ENCODE results near the gene SIGLEC7. TPM values are rescaled to one million over a fixed set of nuclear protein-coding genes. Genes with fewer than 3 reads are reported as not detected.

Gene SIGLEC7
- total RNA-seq, 4 donors from 2014 or later = not detected

DNA sequence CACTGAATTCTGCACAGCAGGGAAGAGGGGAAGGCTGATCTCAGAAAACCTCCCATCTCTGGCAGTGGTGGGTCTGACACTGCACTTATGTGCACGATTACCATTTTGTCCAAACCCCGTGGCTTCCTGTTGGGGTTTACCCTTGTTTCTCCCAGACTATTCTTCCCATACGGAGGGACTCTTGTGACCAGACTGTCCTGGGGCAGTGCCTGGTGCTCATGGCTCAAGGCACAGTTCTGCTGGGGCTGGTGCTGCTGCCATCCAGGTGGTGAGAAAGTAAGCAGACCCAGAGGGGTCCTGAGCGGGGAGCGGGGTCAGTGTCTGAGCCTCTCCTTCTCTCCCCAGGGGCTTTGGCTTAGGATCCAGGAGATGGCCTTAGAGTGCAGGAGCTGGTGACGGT, 22.5 kb upstream of the SIGLEC7 start:
- no peak for DNase-seq (ENCODE audit: low spot score in 2 of 2)
- 72 to 76% methylated on average over 6 of the region's 6 CpGs for WGBS, 2 donors
- intact Hi-C loops (cut with DNase I; ENCODE audit: low total_unique reads) = no loop called here
- TF ChIP-seq, protein P1, sequence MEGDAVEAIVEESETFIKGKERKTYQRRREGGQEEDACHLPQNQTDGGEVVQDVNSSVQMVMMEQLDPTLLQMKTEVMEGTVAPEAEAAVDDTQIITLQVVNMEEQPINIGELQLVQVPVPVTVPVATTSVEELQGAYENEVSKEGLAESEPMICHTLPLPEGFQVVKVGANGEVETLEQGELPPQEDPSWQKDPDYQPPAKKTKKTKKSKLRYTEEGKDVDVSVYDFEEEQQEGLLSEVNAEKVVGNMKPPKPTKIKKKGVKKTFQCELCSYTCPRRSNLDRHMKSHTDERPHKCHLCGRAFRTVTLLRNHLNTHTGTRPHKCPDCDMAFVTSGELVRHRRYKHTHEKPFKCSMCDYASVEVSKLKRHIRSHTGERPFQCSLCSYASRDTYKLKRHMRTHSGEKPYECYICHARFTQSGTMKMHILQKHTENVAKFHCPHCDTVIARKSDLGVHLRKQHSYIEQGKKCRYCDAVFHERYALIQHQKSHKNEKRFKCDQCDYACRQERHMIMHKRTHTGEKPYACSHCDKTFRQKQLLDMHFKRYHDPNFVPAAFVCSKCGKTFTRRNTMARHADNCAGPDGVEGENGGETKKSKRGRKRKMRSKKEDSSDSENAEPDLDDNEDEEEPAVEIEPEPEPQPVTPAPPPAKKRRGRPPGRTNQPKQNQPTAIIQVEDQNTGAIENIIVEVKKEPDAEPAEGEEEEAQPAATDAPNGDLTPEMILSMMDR (IDR thresholded peaks at IDR 0.05) = no peak
- no peak for TF ChIP-seq POLR2A (IDR thresholded peaks at IDR 0.05)
- no peak overlapping the region for H3K4me3 ChIP-seq (ENCODE audit: low read depth, poor library complexity, severe bottlenecking)

DNA sequence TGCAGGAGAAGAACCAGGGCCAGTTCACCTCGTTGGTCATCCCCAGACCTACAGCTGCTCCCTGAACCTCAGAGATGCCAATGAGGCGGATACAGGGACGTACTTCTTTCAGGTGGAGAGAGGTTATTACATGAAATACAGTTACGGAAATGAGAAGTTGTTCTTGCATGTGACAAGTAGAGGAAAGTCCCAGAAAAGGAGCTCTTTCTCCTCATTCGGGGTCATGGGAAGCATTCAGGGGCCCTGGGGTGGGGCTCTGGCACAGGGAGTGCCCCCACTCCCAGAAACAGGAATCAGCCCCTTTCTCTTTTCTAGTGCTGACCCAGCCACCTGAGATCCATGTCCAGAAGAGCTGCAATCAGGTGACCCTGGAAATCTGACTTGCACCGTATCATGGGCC, 21.9 kb upstream of the SIGLEC7 start:
- no peak for DNase-seq (ENCODE audit: low spot score in 2 of 2)
- WGBS, 2 donors = 74 to 91% methylated on average over 6 of the region's 6 CpGs
- TF ChIP-seq, protein P1 (IDR thresholded peaks at IDR 0.05) = no peak
- TF ChIP-seq POLR2A (IDR thresholded peaks at IDR 0.05) = no peak
- intact Hi-C loops (cut with DNase I; ENCODE audit: low total_unique reads) = no loop called here
- no peak overlapping the region for H3K4me3 ChIP-seq (ENCODE audit: low read depth, poor library complexity, severe bottlenecking)

DNA sequence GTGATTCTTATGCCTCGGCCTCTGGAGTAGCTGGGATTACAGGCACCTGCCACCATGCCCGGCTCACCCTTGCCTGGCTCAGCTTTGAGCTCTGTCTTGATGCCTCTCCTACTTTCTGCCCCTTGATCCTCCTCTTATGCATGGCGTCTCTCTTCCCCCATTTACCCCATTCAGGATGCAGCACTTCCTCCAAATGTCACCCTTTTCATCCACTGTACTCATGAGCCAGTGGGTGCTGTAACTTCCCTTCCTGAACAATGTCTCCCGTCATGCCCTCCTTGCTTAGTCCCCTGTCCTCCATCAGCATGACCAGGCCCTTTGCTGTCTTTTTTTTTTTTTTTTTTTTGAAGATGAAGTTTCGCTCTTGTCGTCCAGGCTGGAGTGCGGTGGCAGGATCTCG, 20.8 kb upstream of the SIGLEC7 start:
- no peak overlapping the region for H3K4me3 ChIP-seq (ENCODE audit: low read depth, poor library complexity, severe bottlenecking)
- 84 to 91% methylated on average over 8 of the region's 8 CpGs for WGBS, 2 donors
- DNase-seq (ENCODE audit: low spot score in 2 of 2) = no peak
- TF ChIP-seq POLR2A (IDR thresholded peaks at IDR 0.05) = no peak
- TF ChIP-seq, protein P1 (IDR thresholded peaks at IDR 0.05) = no peak
- intact Hi-C loops (cut with DNase I; ENCODE audit: low total_unique reads) = no loop called here

DNA sequence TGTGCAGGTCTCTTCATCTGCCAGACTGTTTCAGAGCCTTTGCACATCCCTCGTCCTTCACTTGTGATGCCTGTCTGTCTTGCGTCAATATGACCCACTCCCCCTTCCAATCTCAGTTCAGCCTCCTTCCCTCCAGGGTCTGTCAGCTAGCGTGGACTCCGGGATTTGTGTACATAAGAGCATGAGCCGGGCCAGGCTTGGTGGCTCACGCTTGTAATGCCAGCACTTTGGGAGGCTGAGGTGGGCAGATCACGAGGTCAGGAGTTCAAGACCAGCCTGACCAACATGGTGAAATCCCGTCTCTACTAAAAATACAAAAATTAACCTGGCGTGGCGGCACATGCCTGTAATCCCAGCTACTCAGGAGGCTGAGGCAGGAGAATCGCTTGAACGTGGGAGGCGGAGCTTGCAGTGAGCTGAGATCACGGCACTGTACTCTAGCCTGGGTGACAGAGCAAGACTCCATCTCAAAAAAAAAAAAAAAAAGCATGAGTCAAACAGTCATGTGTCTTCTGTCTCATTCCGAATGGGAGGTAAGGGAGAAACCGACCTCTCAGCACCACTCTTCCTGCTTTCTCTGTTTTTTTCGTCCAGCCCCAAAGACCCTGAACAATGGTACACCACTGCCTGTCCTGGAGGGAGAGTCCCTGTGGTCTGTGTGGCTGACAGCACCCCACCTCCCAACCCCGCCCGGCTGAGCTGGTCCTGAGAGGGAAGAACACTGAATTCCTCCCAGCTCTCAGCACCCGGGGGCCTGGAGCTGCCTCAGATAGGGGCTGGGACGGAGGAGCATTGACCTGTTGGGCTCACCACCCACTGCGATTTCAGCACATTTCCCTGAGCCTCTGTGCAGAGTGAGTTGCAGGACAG, 19.8 kb upstream of the SIGLEC7 start:
- WGBS, 2 donors = 71 to 73% methylated on average over 21 to 22 of the region's 22 CpGs
- DNase-seq (ENCODE audit: low spot score in 2 of 2) = no peak

DNA sequence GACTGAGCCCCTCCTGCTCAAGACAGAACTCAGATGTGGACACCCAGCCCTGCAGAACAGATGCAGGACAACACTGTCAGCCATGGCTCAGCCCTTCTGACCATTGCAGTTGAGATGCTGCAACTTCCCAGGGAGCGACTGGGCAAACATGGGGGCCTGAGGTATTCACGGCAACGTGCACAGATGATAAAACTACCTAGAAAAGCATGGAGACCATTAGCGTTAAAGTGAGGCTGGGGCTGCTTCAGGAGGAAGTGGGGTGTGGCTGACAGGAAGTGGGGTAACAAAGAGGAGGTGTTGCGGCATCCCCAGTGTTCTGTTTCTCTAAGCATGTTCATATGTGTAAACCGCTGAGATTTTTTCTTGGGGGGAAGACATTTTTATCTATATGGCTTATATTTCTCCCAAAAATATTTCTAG, 18.7 kb upstream of the SIGLEC7 start:
- WGBS, 2 donors = 61 to 77% methylated on average over 6 of the region's 6 CpGs
- no peak overlapping the region for H3K4me3 ChIP-seq (ENCODE audit: low read depth, poor library complexity, severe bottlenecking)
- no peak for TF ChIP-seq POLR2A (IDR thresholded peaks at IDR 0.05)
- TF ChIP-seq, protein P1 (IDR thresholded peaks at IDR 0.05) = no peak
- intact Hi-C loops (cut with DNase I; ENCODE audit: low total_unique reads) = no loop called here
- peak in 1 of 2 donors; percentile 32 for DNase-seq (ENCODE audit: low spot score in 2 of 2)

More for the DNA sequence above, 19.8 kb upstream of the SIGLEC7 start:
- intact Hi-C loops (cut with DNase I; ENCODE audit: low total_unique reads) = no loop called here
- TF ChIP-seq POLR2A (IDR thresholded peaks at IDR 0.05) = no peak
- TF ChIP-seq, protein P1 (IDR thresholded peaks at IDR 0.05) = no peak
- no peak overlapping the region for H3K4me3 ChIP-seq (ENCODE audit: low read depth, poor library complexity, severe bottlenecking)

All from lower leg skin (tissue), 4 donors.